ENCODE results near the gene RHEBL1.

RHEBL1 gene, protein sequence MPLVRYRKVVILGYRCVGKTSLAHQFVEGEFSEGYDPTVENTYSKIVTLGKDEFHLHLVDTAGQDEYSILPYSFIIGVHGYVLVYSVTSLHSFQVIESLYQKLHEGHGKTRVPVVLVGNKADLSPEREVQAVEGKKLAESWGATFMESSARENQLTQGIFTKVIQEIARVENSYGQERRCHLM

DNA sequence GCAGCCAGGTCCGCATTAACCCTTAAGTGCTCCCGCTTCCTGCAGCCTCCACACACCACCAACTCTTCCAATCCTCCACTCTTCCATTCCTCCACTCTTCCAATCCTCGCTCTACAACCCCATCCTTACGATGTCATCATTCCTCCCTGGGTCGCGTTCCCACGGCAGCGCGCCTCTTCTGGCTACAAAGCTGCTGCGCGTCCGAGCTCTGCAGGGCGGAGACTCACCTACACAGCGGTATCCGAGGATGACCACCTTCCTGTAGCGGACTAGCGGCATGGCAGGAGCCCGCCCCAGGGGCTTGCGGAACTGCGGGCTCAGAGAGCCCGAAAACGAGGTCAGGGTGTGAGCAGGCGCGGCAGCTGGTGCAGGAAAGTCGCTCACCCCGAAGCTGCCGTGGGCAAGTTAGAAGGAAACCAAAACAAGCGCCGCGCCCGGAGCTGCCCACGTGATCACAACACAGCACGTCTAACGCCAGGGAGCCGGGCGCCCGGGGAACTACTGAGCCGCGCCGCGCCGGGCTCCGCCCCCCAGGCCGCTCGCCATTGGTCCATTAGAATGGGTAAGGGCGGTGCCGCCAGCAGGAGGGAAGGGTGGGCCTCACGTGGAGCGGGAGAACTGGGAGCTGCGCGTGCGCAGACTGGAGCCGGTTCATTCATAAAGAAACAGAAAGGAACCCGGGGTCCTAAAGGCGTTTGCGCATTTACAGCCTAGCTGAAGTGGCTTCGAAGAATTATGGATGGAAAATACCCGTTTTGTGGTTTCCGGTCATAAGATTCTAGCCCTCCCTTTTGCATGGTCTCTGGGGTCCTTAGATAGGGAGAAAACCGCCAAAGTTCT is at the start of gene RHEBL1:
RHEBL1 (minus strand) TSS at position 473 of the 840 bp plus-strand sequence; CDS start at position 279, 194 bp downstream.
- DNase-seq, result peak; percentile 97

DNA sequence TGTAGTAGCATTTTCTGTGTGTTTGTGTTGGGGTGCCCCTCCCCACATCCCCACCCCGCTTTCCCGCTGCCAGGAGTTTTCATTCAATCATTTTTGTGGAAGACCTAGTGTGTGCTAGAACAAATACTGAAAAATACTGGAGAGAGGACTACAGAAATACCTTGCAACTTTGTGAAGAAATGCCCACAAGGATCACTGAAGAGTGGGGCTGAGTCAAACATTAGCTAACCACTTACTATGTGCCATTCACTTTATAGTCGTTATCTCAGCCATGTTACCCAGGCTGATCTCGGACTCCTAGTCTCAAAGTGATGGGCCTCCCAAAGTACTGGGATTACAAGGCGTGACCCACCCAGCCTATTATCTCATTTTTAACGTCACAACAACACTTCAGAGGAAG is 41.4 kb upstream of the RHEBL1 start:
- DNase-seq, result no peak

DNA sequence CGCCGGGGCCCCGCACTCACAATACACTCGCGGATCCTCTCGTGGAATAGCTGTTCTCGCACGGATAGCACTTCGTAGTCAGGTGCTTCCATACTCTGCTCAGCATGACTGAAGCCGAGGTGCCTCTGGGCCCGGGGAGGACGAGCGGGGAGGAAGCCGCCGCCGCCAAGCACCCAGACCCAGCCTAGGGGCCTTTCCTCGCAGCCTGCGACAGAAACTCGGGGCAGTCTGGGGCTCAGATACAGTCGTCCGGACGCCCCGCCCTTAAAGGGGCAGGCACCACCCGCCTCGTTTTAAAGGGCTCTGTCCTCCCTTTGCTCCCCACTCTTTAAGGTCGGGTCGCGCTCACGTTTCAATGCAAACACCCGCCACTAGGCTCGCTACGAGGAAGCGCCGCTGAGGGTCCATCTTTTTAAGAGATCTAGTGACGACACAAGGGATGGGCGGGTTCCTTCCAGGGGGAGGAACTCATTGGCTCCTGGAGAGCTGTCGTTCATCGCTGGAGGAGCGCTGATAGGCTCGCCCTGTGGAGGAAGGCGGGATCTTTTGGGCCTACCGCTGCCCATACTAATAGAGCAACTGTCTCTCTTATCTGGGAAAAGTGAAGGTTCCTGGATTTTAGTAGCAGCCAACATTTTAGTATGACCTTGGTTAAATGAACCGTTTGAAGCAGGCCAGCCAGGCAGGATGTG is 40.8 kb upstream of the RHEBL1 start, which contains the start of gene LMBR1L:
LMBR1L (minus strand) TSS at position 384 of the 692 bp plus-strand sequence; CDS start at position 92, 292 bp downstream.
- peak; percentile 97 for DNase-seq

DNA sequence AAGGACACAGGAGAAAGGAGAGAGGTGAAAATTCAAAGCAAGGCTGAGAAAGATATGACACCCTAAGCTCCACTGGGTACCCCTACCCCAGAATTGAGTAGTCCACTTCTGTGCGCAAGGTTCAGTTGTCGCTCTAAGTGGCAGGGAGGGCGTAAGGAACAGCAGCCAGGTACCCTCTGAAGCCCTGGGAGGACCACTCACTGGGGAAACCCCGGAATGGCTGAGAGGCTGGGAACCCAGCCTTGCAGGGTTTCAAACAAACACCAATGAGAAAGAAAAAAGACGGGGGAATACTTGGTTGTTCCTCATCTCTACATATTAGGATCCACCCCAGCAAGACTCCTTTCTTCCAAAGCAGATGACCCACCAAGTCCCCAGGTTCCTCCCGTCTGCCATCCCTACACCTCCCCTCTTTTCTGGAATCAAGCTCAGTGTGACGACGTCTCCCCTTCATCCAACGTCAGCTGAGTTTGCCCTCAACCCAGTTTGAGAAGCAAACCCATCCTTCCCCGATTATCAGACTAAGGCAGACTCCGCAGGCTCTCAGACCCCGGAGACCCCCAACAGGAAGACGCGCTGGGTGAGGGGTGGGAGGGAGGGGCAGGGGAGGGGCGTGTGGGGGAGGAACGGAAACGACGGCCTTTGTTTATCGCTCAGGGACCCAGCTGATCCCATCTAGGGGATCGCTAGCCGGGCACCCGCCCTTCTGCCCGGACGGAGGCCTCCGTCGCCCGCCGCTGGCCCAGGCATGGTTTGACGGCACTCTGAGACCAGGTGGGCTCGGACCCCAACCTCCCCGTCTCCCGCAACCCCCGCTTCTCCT is 40.1 kb upstream of the RHEBL1 start:
- peak; percentile 68 for DNase-seq

DNA sequence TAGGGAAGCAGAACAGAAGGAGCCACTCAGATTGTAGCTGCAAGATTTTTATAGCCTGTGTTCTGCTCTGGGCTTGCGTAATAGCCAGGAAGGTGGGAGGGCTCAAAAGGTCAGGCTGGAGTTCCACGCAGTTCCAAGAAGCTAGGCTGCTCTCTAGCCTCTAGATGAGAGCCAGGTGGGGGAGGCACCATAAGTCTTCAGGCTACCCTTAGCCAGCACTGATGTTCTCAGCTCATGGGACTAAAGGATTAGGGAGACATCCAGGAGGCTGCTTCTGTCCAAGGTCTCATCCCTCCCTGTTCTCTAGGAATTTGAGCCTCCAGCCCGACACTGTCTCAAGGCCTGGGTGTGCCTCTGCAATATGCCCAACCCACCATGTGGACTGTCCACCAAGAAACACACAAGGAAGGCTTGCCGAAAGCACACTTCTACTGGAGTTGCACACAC is 39.2 kb upstream of the RHEBL1 start:
- DNase-seq, result no peak

DNA sequence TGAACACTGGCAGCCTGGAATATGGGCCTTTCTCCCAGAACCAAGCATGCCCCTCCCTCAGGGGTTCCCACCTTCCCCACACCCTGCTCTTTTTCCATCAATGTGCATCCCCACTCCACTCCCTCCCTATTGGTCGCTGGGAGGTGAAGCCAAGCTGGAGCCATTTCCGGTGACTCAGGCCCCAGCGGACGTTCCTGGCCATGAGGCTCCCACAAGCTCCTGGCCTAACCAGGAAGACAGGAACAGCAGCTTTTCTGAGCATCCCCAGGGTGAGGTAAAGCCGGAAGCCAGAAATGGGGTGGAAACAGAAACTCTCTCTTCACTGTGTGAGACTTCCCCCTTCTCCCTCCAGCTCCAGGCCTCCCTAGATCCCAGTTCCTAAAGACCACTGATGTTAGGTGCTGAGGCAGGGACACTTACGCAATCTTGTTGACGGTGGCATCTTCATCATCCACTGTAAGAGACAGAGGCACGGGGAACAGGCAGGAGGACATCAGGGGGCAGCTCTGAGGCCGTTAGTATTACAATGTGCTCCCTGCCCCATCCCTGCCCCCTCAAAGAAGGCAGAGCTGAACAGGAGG is 35.8 kb upstream of the RHEBL1 start:
- DNase-seq, result no peak

DNA sequence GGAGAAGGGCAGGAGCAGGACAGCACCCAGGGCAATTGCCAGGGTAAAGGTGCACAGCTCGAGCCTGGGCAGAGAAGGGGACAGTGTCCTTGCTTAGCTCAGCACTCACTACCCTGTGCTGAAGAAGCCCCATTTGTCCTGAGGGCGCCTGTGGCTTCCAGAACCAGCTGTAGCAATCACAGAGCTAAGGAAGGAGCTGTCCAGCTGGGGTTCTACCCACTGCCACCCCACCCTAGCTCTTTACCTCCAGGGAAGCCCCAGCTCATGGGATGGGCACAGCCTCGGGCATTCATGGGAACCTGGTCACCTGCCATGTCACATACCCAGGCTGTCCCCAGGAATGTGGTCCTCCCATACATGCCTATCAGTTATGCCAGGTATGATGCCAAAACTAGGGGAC is 35.0 kb upstream of the RHEBL1 start:
- no peak for DNase-seq

DNA sequence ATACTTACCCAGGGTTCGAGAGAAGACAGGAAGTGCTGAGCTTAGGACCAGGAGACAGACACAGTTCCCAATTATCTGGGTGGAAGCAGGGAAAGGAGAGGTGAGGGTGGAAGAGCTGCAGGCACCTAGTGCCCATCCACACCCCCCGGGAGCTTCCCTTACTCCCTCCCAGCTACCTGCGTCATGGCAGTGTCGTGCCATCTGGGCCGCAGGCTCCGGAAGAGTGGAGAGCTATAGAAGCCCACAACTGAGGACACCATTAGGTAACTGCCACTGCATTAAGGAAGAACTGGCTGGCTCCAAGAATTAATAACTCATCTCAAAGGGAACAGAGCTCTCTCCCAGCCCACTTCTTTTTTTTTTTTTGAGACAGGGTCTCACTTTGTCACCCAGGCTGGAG is 30.6 kb upstream of the RHEBL1 start:
- DNase-seq, result no peak

DNA sequence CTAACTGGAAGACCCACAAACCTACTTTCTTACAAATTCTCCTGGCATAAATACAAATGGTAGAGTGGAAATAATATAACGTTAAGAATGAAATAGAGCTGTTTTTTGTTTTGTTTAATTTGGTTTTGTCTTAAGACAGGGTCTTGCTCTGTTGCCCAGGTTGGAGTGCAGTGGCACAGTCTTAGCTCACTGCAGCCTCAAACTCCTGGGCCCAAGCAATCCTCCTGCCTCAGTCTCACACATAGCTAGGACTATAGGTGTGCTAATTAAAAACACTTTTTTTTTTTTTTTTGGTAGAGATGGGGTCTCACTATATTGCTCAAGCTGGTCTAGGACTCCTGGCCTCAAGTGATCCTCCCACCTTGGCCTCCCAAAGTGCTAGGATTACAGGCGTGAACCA is 28.9 kb upstream of the RHEBL1 start:
- DNase-seq, result no peak

DNA sequence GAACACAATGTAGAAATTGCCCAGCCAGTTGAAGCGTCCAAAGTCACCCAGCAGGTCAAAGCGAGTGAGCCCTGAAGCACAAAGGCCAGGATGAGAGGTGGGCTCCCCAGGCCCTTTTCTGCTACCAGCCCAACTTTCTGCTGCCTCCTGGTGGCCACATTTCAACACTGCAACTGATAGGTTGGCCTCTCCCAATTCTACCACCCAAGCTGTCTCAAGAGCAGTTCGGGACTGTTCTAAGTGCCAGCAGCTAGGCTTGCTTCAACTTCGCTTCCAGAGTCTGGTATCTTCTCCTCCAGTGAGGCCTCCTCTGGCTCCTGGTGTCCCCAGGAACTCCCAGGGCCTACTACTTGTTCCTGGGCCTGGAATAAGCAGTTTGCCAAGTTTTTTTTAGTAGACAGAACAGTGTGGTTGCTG is 28.3 kb upstream of the RHEBL1 start:
- no peak for DNase-seq

DNA sequence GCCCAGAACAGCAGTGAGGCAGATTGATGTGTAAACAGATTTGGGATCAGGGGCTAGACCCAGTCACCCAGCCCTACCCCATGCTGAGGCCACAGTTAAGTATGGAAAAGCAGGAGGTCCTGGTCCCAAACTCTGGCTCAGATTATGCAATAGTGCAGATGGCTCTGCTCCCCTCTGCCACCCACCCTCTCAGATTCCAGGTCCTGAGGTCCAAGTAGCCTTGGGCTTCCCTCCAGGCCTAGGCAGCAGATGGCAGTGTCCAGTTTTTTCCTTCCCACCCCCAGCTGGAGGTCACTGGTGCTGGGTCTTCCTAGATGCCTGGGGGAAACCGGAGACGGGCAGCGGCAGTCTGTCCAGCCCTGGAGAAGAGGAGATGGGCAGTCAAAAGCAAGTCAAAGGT is 27.6 kb upstream of the RHEBL1 start:
- DNase-seq, result no peak

DNA sequence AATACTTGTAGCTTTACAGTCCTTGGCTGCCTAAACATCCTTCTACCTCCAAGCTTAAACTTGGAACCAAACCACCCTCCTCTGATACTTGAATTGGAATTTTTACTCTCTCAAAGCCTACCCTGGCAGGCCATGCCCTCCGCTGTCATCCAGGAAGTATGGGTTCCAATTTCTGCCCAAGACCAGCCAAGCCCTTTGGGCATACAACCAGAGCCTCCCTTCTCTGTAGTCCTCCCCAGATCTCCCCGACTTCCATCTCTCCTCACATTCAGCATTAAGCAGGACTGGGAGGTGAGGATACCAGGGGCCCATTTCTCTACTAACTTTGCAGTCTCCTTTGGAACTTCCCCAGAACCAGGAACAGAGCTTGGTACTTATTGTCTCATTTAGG is 25.2 kb upstream of the RHEBL1 start:
- no peak for DNase-seq

DNA sequence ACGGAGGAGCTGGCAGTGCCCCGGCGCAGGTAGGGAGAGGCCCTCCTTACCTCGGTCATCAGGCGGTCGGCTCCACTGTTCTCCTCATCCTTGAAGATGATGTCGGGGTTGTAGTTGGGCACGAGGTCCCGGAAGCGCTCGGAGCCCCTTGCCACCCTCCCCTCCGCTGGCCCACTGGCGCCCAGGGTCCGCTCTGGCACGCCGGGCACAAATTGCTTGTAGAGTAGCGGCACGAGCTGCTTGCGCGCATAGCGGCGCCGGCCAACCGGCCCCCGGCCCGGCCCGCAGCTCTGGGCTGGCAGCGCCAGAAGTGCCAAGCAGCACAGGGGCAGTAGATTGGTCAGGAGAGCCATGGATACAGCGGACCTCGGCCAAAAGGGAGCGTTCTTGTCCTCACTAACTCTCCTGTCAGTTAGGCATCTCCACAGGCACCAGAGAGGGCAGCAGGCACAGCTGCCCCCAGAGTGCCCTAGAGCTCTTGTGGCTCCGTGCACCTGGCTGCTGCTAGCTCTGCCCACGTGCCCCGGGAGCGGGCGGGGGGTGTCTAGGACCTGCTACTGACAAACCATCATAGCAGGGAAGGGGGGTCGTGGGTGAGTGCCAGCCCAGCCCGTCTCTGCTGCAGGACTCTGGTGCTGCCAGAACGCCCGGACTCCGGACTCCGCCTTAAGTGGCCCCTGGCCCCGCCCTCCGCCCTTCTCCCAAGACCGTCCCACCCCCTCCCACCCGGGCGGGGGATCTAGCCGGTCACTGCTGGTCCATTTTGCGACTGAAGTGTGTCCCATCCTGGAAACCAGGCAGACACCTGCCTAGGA is 24.6 kb upstream of the RHEBL1 start, which contains the start of gene DHH:
DHH (minus strand) TSS at position 642 of the 815 bp plus-strand sequence; CDS start at position 353, 289 bp downstream.
- DNase-seq, result peak; percentile 64

DNA sequence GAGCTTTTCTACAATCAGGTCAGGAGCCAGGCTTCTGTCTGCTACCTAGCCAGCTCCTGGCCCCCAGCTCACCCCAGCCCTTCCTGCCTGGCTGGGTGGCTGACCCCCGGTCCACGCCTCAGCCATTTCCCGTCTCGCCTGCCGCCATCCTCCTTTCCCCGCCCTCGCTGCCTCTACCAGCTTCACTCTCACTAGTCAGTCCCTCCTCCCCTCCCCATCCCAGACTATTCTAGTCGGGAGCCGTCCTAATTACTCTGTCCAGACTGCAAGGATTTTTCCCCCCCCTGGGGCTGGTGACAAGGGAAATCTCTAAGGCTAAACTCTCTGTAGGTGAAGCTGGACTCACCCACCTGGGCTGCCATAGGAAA is 24.0 kb upstream of the RHEBL1 start:
- DNase-seq, result no peak

DNA sequence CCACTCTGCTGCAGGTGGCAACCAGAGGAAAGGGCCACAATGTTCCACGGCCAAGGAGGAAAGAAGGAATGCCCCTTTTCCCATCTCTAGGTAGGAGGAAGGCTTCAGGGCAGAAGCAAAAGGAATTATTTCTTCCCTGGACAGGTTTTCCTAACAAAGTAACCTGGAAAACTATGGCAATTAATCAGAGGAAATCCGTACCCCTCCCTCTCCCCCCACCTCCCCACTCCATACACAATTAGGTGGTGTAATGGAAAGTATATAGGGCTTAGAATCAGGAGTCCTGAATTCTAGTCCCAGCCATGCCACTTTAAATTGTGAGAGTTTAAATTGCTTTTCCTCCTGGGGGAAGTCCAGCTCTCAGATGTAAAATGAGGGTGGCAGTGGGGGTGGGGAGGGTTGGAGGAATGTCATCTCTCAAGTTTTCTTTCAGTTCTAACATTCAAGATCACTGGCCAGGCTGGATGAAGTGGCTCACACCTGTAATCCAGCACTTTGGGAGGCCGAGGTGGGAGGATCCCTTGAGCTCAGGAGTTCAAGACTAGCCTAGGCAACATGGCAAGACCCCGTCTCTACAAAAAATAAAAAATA is 23.1 kb upstream of the RHEBL1 start:
- DNase-seq, result no peak

DNA sequence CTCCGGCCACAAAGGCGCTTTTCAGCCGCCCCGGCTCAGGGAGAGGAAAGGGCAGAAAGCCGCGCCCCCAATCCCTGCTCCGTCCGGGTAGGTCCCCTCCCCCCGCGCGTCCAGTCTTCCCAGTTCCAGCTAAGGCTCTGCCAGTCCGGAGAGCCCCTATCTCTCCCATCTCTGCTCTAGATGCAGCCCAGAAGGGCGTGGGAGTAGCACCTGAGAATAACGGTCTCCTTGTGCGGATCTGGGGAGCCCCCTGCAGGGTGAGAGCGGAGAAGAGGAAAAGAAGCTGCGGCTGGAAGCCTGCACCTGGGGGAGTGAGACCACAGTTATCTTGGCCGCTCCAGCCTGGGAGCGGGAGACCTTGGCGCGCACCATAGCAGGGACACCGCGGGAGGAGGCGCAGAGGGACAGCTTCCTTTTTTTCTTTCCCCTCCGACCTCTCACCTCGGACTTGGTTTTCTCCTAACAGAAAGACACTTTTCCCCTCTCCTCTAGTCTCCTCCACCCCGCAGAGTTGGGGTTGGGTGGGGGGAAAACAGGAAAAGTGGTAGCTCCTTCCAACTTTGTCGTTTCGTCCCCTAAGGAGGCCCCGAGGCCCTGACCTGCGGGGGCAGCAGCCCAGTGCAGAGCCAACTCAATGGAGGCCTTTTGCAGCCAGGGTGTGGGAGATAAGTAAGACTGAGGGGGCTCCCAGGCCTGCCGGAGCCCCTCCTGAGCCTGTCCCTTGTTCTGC is 22.5 kb upstream of the RHEBL1 start:
- peak; percentile 62 for DNase-seq

DNA sequence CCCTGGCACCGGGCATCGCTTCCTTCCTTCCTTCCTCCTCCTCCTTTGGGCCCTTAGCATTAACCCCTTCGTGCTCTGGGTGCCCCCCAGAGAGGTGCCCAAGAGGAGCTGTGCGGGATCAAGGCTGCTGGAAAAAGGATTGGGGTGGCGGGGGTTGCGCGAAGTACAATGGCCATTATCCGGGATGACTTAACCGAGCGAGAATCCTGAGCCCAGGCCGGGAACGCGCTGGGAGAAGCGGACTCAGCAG is 22.0 kb upstream of the RHEBL1 start:
- no peak for DNase-seq

DNA sequence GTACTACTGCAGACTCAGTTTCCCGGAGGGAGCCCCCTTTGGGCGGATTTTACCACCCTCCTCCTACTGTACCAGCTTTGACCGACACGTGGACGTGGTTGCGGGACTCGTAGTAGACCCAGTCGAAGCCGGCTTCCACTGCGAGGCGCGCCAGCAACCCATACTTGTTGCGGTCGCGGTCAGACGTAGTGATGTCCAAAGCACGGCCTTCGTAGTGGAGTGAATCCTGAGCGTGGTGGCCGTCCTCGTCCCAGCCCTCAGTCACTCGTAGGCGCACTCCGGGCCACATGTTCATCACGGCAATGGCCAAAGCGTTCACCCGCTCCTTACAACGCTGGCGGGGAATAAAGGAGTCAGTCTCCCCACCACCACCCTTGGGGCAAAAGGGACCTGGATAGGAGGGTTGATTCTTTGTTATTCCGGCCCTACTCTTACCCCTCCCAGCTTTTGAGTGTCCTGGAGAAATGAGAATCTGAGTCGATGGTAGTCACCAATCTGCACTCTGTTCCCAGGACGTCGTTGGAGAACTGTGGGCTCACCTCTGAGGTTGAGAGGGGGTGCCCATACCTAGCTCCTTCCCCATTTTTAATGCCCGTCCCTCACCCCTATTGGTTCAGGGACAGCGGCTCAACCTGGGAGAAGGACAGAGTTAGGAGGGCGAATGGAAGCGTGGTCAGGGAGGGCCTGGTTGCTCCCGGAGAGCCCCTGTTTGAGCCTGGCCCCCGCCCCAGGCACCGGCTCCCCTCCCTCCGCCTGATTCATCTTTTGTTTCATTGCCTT is 21.5 kb upstream of the RHEBL1 start:
- no peak for DNase-seq
